ENCODE measurements around the gene MC2R.
"Not testable (repeated sequence)": the region's sequence is repeated elsewhere in the genome, so short reads cannot be mapped to it uniquely, and the experiment has no call there.

The MC2R gene

DNA sequence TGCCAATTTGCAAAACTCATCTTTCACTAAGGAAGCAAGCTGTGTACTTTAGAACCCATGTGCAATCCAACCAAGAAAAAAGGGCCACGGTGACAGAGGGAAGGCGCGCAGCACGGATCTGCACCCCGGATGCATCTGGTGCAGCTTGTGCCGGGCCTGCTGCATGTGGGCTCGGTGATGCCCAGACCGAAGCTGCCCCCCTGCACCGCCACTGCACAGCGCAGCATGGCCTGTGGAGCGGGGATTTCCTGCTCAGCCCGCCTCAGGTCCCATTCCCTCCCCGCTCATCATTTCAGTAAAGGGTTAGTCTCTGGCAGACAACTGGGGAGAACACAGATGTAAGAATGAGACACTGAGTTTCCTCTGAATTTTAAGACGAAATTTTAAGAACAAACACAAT, 43.0 kb downstream of the MC2R start:
- Histone ChIP-seq H3K9me3 (ENCODE audit: insufficient read depth, low read depth, low read length) (no peaks in the 10 kb centered on the region), H3K27ac (ENCODE audit: low read depth, low read length) (no peak overlapping the region)
- WGBS: 91% methylated on average over 13 of the region's 14 CpGs

DNA sequence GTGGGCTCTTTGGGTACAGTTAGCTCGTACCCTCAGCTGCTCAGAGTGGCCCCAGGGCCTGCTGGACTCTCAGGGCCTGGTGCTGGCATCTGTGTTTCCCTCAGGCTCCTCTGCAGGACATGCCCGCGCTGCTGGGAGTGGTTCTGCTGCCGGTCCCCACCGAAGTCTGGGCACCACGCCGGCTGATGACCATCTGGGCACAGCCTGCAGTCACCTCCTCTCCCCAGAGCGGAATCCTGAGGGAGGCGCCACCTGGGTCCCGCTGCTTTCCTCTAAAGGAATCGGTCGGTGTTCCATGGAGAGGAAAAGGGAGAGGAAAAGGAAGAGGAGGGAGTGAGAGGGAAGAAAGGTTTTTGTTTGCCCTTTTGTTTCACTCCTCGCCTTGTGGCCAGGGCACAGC, 43.6 kb downstream of the MC2R start:
- Histone ChIP-seq H3K4me1 (ENCODE audit: insufficient read depth, low read length) (peaks cover 5% of the 10 kb centered on the region; the same call in 1 of the 2 replicates), H3K9ac (ENCODE audit: low read depth, low read length) (no peak overlapping the region), H3K9me3 (ENCODE audit: insufficient read depth, low read depth, low read length) (no peaks in the 10 kb centered on the region), H3K36me3 (ENCODE audit: insufficient read depth, low read length) (no peaks in the 10 kb centered on the region), H3K27ac (ENCODE audit: low read depth, low read length) (no peak overlapping the region), H3K4me3 (ENCODE audit: low read length) (no peak overlapping the region), H3K27me3 (ENCODE audit: insufficient read depth, low read length) (peaks cover 50% of the 10 kb centered on the region)
- WGBS: 77% methylated on average over 13 of the region's 13 CpGs

More for the DNA sequence above, 43.0 kb downstream of the MC2R start:
- H3K27me3 ChIP-seq (ENCODE audit: insufficient read depth, low read length): peaks cover 43% of the 10 kb centered on the region
- no peak overlapping the region for H3K4me3 ChIP-seq (ENCODE audit: low read length)
- H3K4me1 ChIP-seq (ENCODE audit: insufficient read depth, low read length): peaks cover 5% of the 10 kb centered on the region; the same call in 1 of the 2 replicates
- no peaks in the 10 kb centered on the region for H3K36me3 ChIP-seq (ENCODE audit: insufficient read depth, low read length)
- H3K9ac ChIP-seq (ENCODE audit: low read depth, low read length): no peak overlapping the region

GRCh38 chr18:13868501-13869271, 46.6 kb downstream of the MC2R start:
- Histone ChIP-seq H3K36me3 (ENCODE audit: insufficient read depth, low read length) (no peaks in the 10 kb centered on the region), H3K27ac (ENCODE audit: low read depth, low read length) (no peak overlapping the region), H3K4me3 (ENCODE audit: low read length) (peak overlapping the region; percentile 48), H3K9me3 (ENCODE audit: insufficient read depth, low read depth, low read length) (no peaks in the 10 kb centered on the region), H3K4me1 (ENCODE audit: insufficient read depth, low read length) (peaks cover 5% of the 10 kb centered on the region; the same call in 1 of the 2 replicates), H3K9ac (ENCODE audit: low read depth, low read length) (no peak overlapping the region), H3K27me3 (ENCODE audit: insufficient read depth, low read length) (peaks cover 54% of the 10 kb centered on the region)
- 7% methylated on average over 44 of the region's 51 CpGs for WGBS

DNA sequence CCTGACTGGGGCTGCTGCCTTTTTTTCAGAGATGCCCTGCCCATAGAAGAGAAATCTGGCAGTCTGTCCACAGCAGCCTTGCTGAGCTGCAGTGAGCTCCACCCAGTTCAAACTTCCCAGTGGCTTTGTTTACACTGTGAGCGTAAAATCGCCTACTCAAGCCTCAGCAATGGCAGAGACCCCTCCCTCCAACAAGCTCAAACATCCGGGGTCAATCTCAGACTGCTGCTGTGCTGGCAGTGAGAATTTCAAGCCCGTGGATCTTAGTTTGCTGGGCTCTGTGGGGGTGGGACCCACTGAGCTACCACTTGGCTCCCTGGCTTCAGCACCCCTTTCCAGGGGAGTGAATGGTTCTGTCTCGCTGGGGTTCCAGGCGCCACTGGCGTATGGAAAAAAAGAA, 52.4 kb downstream of the MC2R start:
- H3K4me3 ChIP-seq (ENCODE audit: low read length); H3K9ac ChIP-seq (ENCODE audit: low read depth, low read length); H3K9me3 ChIP-seq (ENCODE audit: insufficient read depth, low read depth, low read length); H3K27ac ChIP-seq (ENCODE audit: low read depth, low read length); H3K4me1 ChIP-seq (ENCODE audit: insufficient read depth, low read length); H3K36me3 ChIP-seq (ENCODE audit: insufficient read depth, low read length): not testable (repeated sequence)
- WGBS: 60% methylated on average over 7 of the region's 7 CpGs
- H3K27me3 ChIP-seq (ENCODE audit: insufficient read depth, low read length): peaks cover 16% of the 10 kb centered on the region

DNA sequence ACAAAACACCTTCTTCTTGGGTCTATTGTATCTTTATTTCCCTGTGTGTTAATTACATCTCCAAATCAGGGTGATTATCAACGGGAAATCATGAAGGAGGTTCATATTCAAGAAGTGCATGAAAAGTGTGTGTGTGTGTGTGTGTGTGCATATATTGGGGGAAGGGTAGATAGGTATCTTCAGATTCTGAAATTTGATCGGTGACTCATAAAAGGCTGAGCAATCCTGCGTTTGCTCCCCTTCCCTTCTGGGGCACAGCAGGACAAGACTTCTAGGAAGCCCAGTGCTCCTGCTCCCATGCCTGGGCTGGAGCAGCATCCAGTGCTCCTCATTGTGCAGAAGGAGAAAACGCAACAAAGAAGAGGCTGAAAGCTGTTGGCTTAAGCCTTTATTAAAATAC, 65.5 kb downstream of the MC2R start:
- Histone ChIP-seq H3K4me3 (ENCODE audit: low read length) (no peak overlapping the region), H3K4me1 (ENCODE audit: insufficient read depth, low read length) (no peaks in the 10 kb centered on the region), H3K9ac (ENCODE audit: low read depth, low read length) (no peak overlapping the region), H3K27me3 (ENCODE audit: insufficient read depth, low read length) (no peaks in the 10 kb centered on the region), H3K36me3 (ENCODE audit: insufficient read depth, low read length) (no peaks in the 10 kb centered on the region), H3K27ac (ENCODE audit: low read depth, low read length) (no peak overlapping the region), H3K9me3 (ENCODE audit: insufficient read depth, low read depth, low read length) (peaks cover 9% of the 10 kb centered on the region; the same call in 1 of the 2 replicates)
- WGBS: 94% methylated on average over 4 of the region's 4 CpGs

GRCh38 chr18:13836559-13836958, 78.8 kb downstream of the MC2R start:
- 96% methylated on average over 22 of the region's 22 CpGs for WGBS
- no peaks in the 10 kb centered on the region for H3K9me3 ChIP-seq (ENCODE audit: insufficient read depth, low read depth, low read length)
- H3K9ac ChIP-seq (ENCODE audit: low read depth, low read length): no peak overlapping the region
- 0 out of 2 replicates have a peak, but pooled peaks cover 3% of the 10 kb centered on the region for H3K4me1 ChIP-seq (ENCODE audit: insufficient read depth, low read length)
- no peaks in the 10 kb centered on the region for H3K36me3 ChIP-seq (ENCODE audit: insufficient read depth, low read length)
- H3K27ac ChIP-seq (ENCODE audit: low read depth, low read length): no peak overlapping the region
- H3K4me3 ChIP-seq (ENCODE audit: low read length): no peak overlapping the region
- no peaks in the 10 kb centered on the region for H3K27me3 ChIP-seq (ENCODE audit: insufficient read depth, low read length)

GRCh38 chr18:13835202-13835601, 80.1 kb downstream of the MC2R start:
- 75% methylated on average over 5 of the region's 6 CpGs for whole genome bisulfite sequencing
- Histone ChIP-seq H3K27me3 (ENCODE audit: insufficient read depth, low read length) (no peaks in the 10 kb centered on the region), H3K4me3 (ENCODE audit: low read length) (no peak overlapping the region), H3K9ac (ENCODE audit: low read depth, low read length) (no peak overlapping the region), H3K36me3 (ENCODE audit: insufficient read depth, low read length) (no peaks in the 10 kb centered on the region), H3K9me3 (ENCODE audit: insufficient read depth, low read depth, low read length) (no peaks in the 10 kb centered on the region), H3K27ac (ENCODE audit: low read depth, low read length) (no peak overlapping the region), H3K4me1 (ENCODE audit: insufficient read depth, low read length) (0 out of 2 replicates have a peak, but pooled peaks cover 3% of the 10 kb centered on the region)

DNA sequence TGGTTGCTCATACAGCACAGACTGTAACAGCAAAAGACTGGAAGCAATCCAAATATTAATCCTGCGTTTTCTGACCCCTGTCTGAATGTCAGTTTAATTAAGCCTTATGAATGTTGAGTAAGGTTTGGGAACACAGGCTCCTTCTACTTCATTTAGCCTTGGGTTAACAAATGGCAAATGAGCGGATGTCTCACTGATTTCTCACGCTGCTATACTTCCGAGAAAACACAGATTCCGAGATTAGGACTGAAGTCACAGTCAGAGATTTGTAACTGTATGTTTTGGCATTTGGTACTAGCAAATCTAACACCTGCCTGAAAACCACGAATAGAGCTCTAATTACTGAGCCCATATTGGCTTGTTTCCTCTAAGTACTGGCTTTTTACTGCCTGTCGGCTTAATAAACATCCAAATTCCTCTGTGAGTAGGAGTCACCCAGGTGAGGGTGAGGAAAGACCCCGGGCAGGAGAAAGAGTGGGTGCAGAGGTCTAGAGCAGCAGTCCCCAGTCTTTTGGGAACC, 80.8 kb downstream of the MC2R start:
- 87% methylated on average over 8 of the region's 8 CpGs for WGBS
- H3K4me1 ChIP-seq (ENCODE audit: insufficient read depth, low read length): 0 out of 2 replicates have a peak, but pooled peaks cover 3% of the 10 kb centered on the region
- no peak overlapping the region for H3K27ac ChIP-seq (ENCODE audit: low read depth, low read length)
- no peaks in the 10 kb centered on the region for H3K27me3 ChIP-seq (ENCODE audit: insufficient read depth, low read length)
- H3K4me3 ChIP-seq (ENCODE audit: low read length): no peak overlapping the region
- H3K9me3 ChIP-seq (ENCODE audit: insufficient read depth, low read depth, low read length): no peaks in the 10 kb centered on the region
- no peaks in the 10 kb centered on the region for H3K36me3 ChIP-seq (ENCODE audit: insufficient read depth, low read length)
- no peak overlapping the region for H3K9ac ChIP-seq (ENCODE audit: low read depth, low read length)

All from HUES64 (cell line).